ENCODE results near the gene CPNE9. TPM values are rescaled to one million over a fixed set of nuclear protein-coding genes. Genes with fewer than 3 reads are reported as not detected.

Gene CPNE9
- total RNA-seq, 1 donor: 0.81 TPM

GRCh38 chr3:9713142-9713541 lies 9.5 kb downstream of the CPNE9 start:
- DNase-seq (ENCODE audit: low read depth in 2 of 3, low spot score in 2 of 3): no peak

DNA sequence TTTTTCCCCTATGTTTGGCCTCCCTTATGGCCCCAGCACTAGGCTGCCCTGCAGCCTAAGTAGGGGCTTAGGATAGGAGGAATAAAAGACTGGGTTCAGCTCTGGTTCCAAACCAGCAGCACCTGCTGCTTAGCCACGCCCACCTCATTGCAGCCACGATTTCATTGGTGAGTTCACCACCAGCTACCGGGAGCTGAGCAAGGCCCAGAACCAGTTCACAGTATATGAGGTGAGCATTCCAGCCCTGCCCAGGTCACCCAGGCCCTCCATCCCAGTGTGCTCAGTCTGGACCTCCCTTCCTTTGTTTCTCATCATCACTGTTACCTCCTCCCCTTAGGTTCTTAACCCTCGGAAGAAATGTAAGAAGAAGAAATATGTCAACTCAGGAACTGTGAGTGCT lies 11.5 kb downstream of the CPNE9 start:
- DNase-seq (ENCODE audit: low read depth in 2 of 3, low spot score in 2 of 3): peak in 1 of 3 donors; percentile 12

- DNase-seq (ENCODE audit: low read depth in 2 of 3, low spot score in 2 of 3): peak in 2 of 3 donors; percentile 85 to 91
Observed at GRCh38 chr3:9715764-9716437, 12.3 kb downstream of the CPNE9 start.

- DNase-seq (ENCODE audit: low read depth in 2 of 3, low spot score in 2 of 3): no peak
Observed at GRCh38 chr3:9716801-9717555, 13.3 kb downstream of the CPNE9 start.

DNA sequence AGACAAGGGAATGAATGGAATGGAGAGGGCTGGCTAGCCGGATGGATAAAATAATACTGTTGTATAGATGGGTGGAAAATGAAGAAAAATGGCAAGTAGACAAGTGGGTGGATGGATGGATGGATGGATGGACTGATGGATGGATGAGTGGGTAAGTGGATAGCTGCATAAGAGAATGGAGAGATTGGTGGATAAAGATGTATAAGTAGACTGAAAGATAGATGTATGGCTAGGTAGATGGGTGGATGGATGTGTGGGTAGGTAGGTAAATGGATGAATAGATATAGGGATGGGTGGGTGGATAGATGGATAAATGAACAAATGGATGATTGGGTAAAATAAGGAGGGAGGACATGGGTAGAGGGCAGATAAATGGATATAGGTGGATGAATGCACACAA lies 13.9 kb downstream of the CPNE9 start:
- no peak for DNase-seq (ENCODE audit: low read depth in 2 of 3, low spot score in 2 of 3)

- no peak for DNase-seq (ENCODE audit: low read depth in 2 of 3, low spot score in 2 of 3)
Observed at GRCh38 chr3:9718118-9718517, 14.5 kb downstream of the CPNE9 start.

DNA sequence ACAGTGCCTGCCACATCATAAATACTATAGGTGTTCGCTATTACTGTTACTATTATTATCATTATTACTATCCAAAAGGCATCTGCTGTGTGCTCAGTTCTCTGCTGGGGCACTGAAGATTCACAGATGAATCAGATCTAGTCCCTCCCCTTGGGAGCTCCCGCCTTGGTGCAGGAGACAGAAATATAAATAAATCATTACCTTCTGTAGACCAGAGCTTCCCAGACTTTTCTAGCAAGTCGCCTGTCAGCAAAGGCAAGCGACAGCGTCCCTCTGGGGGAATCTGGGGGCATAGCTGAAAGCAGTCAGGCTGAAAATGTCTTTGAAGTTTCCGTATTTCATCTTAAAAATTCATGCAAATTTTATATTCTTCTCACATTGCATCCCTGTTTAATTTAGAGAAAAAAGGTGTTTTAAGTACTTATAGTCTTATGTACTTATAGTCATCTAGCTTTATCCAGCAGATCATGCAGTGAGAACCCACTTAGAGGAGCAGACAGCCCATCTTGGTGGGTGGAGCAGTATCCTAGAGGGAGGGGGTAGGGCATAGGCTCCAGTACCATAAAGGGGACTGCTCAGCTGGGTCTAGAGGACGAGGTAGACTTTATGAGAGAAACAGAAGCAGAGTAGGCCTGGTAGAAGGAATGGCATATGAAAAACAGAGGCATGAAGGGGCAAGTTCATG lies 17.5 kb downstream of the CPNE9 start:
- DNase-seq (ENCODE audit: low read depth in 2 of 3, low spot score in 2 of 3): no peak

DNA sequence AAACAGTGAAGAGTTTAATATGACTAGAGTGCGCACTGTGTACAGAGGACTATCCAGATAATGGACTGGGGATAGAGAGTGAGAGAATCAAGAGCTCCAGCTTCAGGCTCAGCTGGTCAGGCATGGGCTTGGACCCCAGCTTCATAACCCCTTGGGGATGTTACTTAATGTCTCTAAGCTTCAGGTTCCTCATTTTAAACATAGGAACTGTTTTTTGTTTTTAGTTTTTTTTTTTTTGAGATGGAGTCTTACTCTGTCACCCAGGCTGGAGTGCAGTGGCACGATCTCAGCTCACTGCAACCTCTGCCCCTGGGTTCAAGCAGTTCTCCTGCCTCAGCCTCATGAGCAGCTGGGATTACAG lies 18.0 kb downstream of the CPNE9 start:
- no peak for DNase-seq (ENCODE audit: low read depth in 2 of 3, low spot score in 2 of 3)

- no peak for DNase-seq (ENCODE audit: low read depth in 2 of 3, low spot score in 2 of 3)
Observed at GRCh38 chr3:9725775-9726515, 22.3 kb downstream of the CPNE9 start.

DNA sequence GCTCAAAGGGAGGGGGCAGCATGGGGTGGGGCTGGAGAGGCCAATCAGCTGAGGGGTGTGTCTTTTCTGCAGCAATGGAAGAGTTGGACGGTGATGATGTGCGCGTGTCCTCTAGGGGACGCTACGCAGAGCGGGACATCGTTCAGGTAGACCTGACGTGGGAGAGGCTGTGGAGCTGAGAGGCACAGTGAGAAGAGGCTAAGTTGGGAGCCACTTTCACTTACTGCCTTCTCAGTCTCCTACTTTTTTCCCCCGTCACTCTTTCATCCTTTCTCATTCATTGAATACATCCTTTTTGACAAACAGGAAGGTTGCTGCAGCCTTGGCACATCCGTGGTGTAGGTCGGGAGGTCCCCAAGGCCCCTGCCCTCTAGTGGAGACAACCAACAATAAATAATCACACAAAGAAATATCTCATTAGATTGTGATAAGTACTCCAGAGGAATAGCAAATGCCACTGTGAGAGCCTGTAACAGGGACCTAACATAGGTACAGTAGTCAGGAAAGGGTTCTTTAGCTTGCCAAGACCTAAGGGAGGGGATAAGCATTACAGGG lies 23.5 kb downstream of the CPNE9 start:
- DNase-seq (ENCODE audit: low read depth in 2 of 3, low spot score in 2 of 3): peak; percentile 43 to 77 (median 60)

GRCh38 chr3:9727743-9728142 lies 24.1 kb downstream of the CPNE9 start:
- no peak for DNase-seq (ENCODE audit: low read depth in 2 of 3, low spot score in 2 of 3)

DNA sequence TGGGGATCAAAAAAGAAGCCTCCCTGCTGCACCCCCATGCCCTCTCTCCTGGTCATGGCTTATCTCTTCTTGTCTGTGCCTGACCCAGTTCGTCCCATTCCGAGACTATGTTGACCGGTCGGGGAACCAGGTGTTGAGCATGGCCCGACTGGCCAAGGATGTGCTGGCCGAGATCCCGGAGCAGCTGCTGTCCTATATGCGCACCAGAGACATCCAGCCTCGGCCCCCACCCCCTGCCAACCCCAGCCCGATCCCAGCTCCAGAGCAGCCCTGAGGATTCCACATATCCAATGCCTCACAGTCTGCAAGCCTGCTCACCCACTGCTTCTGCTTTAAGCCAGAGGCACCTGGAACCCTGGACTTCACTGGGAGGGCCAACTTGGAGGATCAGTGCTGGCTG lies 25.8 kb downstream of the CPNE9 start:
- DNase-seq (ENCODE audit: low read depth in 2 of 3, low spot score in 2 of 3): no peak

- DNase-seq (ENCODE audit: low read depth in 2 of 3, low spot score in 2 of 3): peak in 2 of 3 donors; percentile 75 to 88
Observed at GRCh38 chr3:9730657-9731205, 27.1 kb downstream of the CPNE9 start.

GRCh38 chr3:9731206-9732079 lies 27.8 kb downstream of the CPNE9 start, which contains the start of gene BRPF1:
BRPF1 (plus strand) TSS chr3:9731735; CDS start chr3:9734141, 2,406 bp downstream.
- DNase-seq (ENCODE audit: low read depth in 2 of 3, low spot score in 2 of 3): peak; percentile 98 to 100 (median 99)

- DNase-seq (ENCODE audit: low read depth in 2 of 3, low spot score in 2 of 3): peak in 2 of 3 donors; percentile 74 to 86
Observed at GRCh38 chr3:9732080-9732739, 28.6 kb downstream of the CPNE9 start.

GRCh38 chr3:9732740-9733115 lies 29.1 kb downstream of the CPNE9 start:
- DNase-seq (ENCODE audit: low read depth in 2 of 3, low spot score in 2 of 3): no peak

- DNase-seq (ENCODE audit: low read depth in 2 of 3, low spot score in 2 of 3): no peak
Observed at GRCh38 chr3:9736831-9737230, 33.2 kb downstream of the CPNE9 start.

- DNase-seq (ENCODE audit: low read depth in 2 of 3, low spot score in 2 of 3): no peak
Observed at GRCh38 chr3:9739181-9739580, 35.5 kb downstream of the CPNE9 start.

- DNase-seq (ENCODE audit: low read depth in 2 of 3, low spot score in 2 of 3): no peak
Observed at GRCh38 chr3:9742560-9742959, 38.9 kb downstream of the CPNE9 start.
